ENCODE data around the gene MICB.

GRCh38 chr6:31495580-31495979 lies 2.4 kb upstream of the MICB start:
- TF ChIP-seq CTCF (IDR thresholded peaks at IDR 0.05) (no peak), POLR2AphosphoS5 (IDR thresholded peaks at IDR 0.05) (no peak)
